ENCODE data around the gene BRWD1. TPM values are rescaled to one million over a fixed set of nuclear protein-coding genes. Genes with fewer than 3 reads are reported as not detected.
"Not testable (repeated sequence)": the region's sequence is repeated elsewhere in the genome, so short reads cannot be mapped to it uniquely, and the experiment has no call there.

BRWD1 gene
- total and polyA plus RNA-seq, 2 experiments from 2014 or later = 32.6 to 62.8 TPM

GRCh38 chr21:39136711-39137110 lies 176.7 kb downstream of the BRWD1 start:
- no peak for TF ChIP-seq CTCF (IDR thresholded peaks at IDR 0.05; ENCODE audit: low read depth, low read length)
- H3K4me3 ChIP-seq = no peak overlapping the region
- no peaks in the 10 kb centered on the region for H3K36me3 ChIP-seq
- peaks cover 12% of the 10 kb centered on the region for H3K4me1 ChIP-seq (ENCODE audit: low read depth)
- no peaks in the 10 kb centered on the region for H3K9me3 ChIP-seq (ENCODE audit: low read depth)
- H3K27ac ChIP-seq = peak overlapping the region; percentile 79
- no peak for DNase-seq (ENCODE audit: low read depth in 1 of 2, low spot score in 1 of 2)
- no peaks in the 10 kb centered on the region for H3K27me3 ChIP-seq

- peaks cover 12% of the 10 kb centered on the region for H3K4me1 ChIP-seq (ENCODE audit: low read depth)
- DNase-seq (ENCODE audit: low read depth in 1 of 2, low spot score in 1 of 2) = peak; percentile 23 to 41
- not testable (repeated sequence) for H3K27me3 ChIP-seq; H3K27ac ChIP-seq; H3K9me3 ChIP-seq (ENCODE audit: low read depth); H3K36me3 ChIP-seq; H3K4me3 ChIP-seq
- peak; percentile 24 for TF ChIP-seq CTCF (IDR thresholded peaks at IDR 0.05; ENCODE audit: low read depth, low read length)
Measured at GRCh38 chr21:39136138-39136537, 177.3 kb downstream of the BRWD1 start.

- Histone ChIP-seq H3K4me1 (ENCODE audit: low read depth) (peaks cover 12% of the 10 kb centered on the region), H3K36me3 (no peaks in the 10 kb centered on the region)
Measured at GRCh38 chr21:39134288-39134810, 179.1 kb downstream of the BRWD1 start.

More at GRCh38 chr21:39134288-39134810, 179.1 kb downstream of the BRWD1 start:
- DNase-seq (ENCODE audit: low read depth in 1 of 2, low spot score in 1 of 2) = no peak
- no peak overlapping the region for H3K27ac ChIP-seq
- H3K27me3 ChIP-seq = no peaks in the 10 kb centered on the region
- no peaks in the 10 kb centered on the region for H3K9me3 ChIP-seq (ENCODE audit: low read depth)
- no peak for TF ChIP-seq CTCF (IDR thresholded peaks at IDR 0.05; ENCODE audit: low read depth, low read length)
- H3K4me3 ChIP-seq = no peak overlapping the region

Other genes starting within 250 kb of the BRWD1 start
- gene PSMG1, start 130.2 kb downstream of the BRWD1 start, total RNA-seq = 20.7 and 24.5 TPM in 2 replicates
- gene PSMG1, start 130.2 kb downstream of the BRWD1 start, polyA plus RNA-seq = 48.3 and 58.4 TPM in 2 replicates
- 258 and 375 TPM in 2 replicates for gene HMGN1, start 35.5 kb upstream of the BRWD1 start, total RNA-seq
- gene HMGN1, start 35.5 kb upstream of the BRWD1 start, polyA plus RNA-seq = 559 and 612 TPM in 2 replicates
- 2.0 and 2.9 TPM in 2 replicates for gene LCA5L, start 132.1 kb upstream of the BRWD1 start, total RNA-seq
- gene LCA5L, start 132.1 kb upstream of the BRWD1 start, polyA plus RNA-seq = 3.4 and 5.0 TPM in 2 replicates
- 116 and 168 TPM in 2 replicates for gene SH3BGR, start 138.3 kb upstream of the BRWD1 start, total RNA-seq
- 326 TPM in 2 replicates for gene SH3BGR, start 138.3 kb upstream of the BRWD1 start, polyA plus RNA-seq